Hepatocyte (in vitro differentiated cells): ENCODE measurements around the gene RASGRP2. TPM values are rescaled to one million over a fixed set of nuclear protein-coding genes. Genes with fewer than 3 reads are reported as not detected.

Experiments used
- DNase-seq: peaks from one replicate; pipeline ENCODE4 v3.0.0-alpha.2; 2016; ENCODE audit warnings: low spot score
- H2AFZ ChIP-seq: fragments of 200-600 bp; sonication (generic); 2 replicates; pipeline ENCODE4 v1.6.0; 2016; ENCODE audit warnings: antibody characterized with exemption, mild to moderate bottlenecking
- H3K27ac ChIP-seq: fragments of 200-600 bp; sonication (generic); 2 replicates; pipeline ENCODE4 v1.5.1; 2016; ENCODE audit warnings: mild to moderate bottlenecking
- H3K27me3 ChIP-seq: fragments of 200-600 bp; sonication (generic); 2 replicates; pipeline ENCODE4 v1.6.1; 2016
- H3K36me3 ChIP-seq: fragments of 200-600 bp; sonication (generic); replicated peaks from 2 replicates; pipeline ENCODE4 v1.5.1; 2016; ENCODE audit warnings: low read depth; ENCODE audit not compliant: insufficient read depth
- H3K4me1 ChIP-seq: fragments of 200-600 bp; sonication (generic); 2 replicates; pipeline ENCODE4 v1.5.1; 2016; ENCODE audit warnings: mild to moderate bottlenecking, moderate library complexity; ENCODE audit not compliant: insufficient read depth
- H3K4me2 ChIP-seq: fragments of 200-600 bp; sonication (generic); 2 replicates; pipeline ENCODE4 v1.6.0; 2016
- H3K4me3 ChIP-seq: fragments of 200-600 bp; sonication (generic); 2 replicates; pipeline ENCODE4 v1.5.1; 2016; ENCODE audit warnings: mild to moderate bottlenecking
- H3K79me2 ChIP-seq: fragments of 200-600 bp; sonication (generic); 2 replicates; pipeline ENCODE4 v1.6.0; 2017; ENCODE audit warnings: mild to moderate bottlenecking
- H3K9me2 ChIP-seq: fragments of 200-600 bp; sonication (generic); replicated peaks from 2 replicates; pipeline ENCODE4 v1.6.0; 2017; ENCODE audit warnings: mild to moderate bottlenecking; ENCODE audit not compliant: insufficient read depth
- H3K9me3 ChIP-seq: fragments of 200-600 bp; sonication (generic); 2 replicates; pipeline ENCODE4 v1.5.1; 2016; ENCODE audit warnings: low read depth, mild to moderate bottlenecking
- H4K20me1 ChIP-seq: fragments of 200-600 bp; sonication (generic); 2 replicates; pipeline ENCODE4 v1.6.0; 2016; ENCODE audit warnings: mild to moderate bottlenecking; ENCODE audit not compliant: insufficient read depth, poor library complexity, severe bottlenecking
- CTCF ChIP-seq: fragments of 200-600 bp; sonication (generic); IDR thresholded peaks from 2 replicates; pipeline ENCODE4 v1.5.1; 2016; ENCODE audit warnings: antibody characterized with exemption, mild to moderate bottlenecking; ENCODE audit not compliant: poor library complexity
- EZH2 ChIP-seq: fragments of 200-600 bp; sonication (generic); IDR thresholded peaks from 2 replicates; pipeline ENCODE4 v1.6.1; 2016; ENCODE audit warnings: antibody characterized with exemption, mild to moderate bottlenecking, borderline replicate concordance
- EZH2phosphoT487 ChIP-seq: fragments of 200-600 bp; sonication (generic); IDR thresholded peaks from one replicate; pipeline ENCODE4 v1.6.1; 2018; ENCODE audit warnings: antibody characterized with exemption, mild to moderate bottlenecking, low read depth, moderate library complexity; ENCODE audit not compliant: unreplicated experiment, severe bottlenecking
- WGBS: methylation state at CpG from one replicate; pipeline ENCODE4 v1.1.6; 2016; ENCODE audit warnings: low lambda C conversion rate; ENCODE audit errors: missing lambda C conversion rate; 5-methylcytosine and 5-hydroxymethylcytosine counted together
- polyA plus RNA-seq: library from polyadenylated mRNA; unstranded; fragments of >200 nt; fragmentation: Nextera tagmentation; extraction: Ambion mirVana; gene quantifications from 2 replicates; pipeline ENCODE4 v1.2.1, GENCODE V29; 2016
- total RNA-seq: library from RNA; depleted of rRNA; stranded (reverse); fragments of >200 nt; gene quantifications from 2 replicates; pipeline ENCODE4 v1.2.3, GENCODE V29; 2014

RASGRP2 gene
- total and polyA plus RNA-seq, 2 experiments from 2014 or later: 0.10 to 3.2 TPM

DNA sequence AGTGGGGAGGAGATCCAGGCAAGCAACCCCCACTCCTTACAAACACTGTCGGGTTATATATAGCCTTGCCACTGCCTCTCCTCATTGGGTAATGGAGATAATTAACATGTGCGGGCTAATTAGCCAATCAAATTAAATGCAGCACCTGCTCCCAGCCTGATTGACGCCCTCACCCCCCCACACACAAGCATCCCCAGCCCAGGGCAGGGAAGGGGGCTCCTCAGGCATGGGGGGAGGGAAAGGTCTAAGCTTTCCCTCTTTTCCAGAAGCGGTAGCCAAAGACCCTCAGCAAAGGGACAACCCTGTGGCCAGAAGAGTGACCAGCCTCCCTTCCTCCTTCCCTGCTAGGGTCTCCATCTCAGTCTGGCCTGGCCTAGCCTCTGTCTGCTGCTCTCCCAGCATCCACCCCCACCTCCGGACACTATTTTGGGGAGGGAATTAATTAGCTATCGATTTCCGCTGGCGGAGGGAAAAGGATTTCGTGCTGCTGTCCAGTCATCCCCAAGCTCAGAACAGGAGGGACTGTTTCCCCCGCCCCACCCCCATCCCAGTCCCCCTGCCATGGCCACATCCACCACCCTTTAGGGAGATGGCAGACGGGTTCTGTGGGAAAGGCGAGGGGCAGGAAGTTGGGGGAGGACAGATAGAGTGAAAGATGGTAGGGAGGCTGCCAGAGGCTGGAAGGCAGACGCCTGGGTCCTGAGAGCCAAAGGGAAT, 28.0 kb downstream of the RASGRP2 start:
- Histone ChIP-seq H3K9me3 (no peaks in the 10 kb centered on the region), H2AFZ (no peak overlapping the region), H3K9me2 (no peaks in the 10 kb centered on the region), H3K79me2 (no peaks in the 10 kb centered on the region), H3K36me3 (no peaks in the 10 kb centered on the region), H3K27ac (no peak overlapping the region), H3K27me3 (peaks cover 90% of the 10 kb centered on the region), H4K20me1 (no peaks in the 10 kb centered on the region), H3K4me2 (no peak overlapping the region), H3K4me1 (no peaks in the 10 kb centered on the region), H3K4me3 (no peak overlapping the region)
- no peak for TF ChIP-seq EZH2
- TF ChIP-seq CTCF: no peak
- TF ChIP-seq EZH2phosphoT487: no peak
- DNase-seq: no peak
- WGBS: 61% methylated on average over 9 of the region's 13 CpGs

DNA sequence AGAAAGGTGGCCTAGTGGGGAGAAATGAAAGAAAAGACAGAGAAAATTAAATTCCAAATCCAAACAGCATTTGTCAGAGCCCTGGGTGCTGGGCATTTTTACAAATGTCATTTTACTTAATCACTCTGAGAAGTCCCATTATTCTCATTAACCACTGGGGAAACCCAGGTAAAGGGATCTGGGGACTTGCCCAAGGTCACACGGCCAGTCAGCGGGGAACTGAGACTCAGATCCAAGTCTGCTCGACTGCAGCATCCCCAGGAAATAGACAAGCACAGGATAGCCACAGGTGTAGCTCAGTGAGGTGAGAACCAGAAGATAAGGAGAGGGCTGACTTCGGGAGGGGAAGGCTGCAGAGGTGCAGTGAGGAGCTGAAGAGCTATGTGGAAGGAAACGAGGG, 28.8 kb downstream of the RASGRP2 start:
- Histone ChIP-seq H3K36me3 (no peaks in the 10 kb centered on the region), H3K4me3 (no peak overlapping the region), H3K4me1 (no peaks in the 10 kb centered on the region), H3K27ac (no peak overlapping the region), H3K4me2 (no peak overlapping the region), H3K9me2 (no peaks in the 10 kb centered on the region), H4K20me1 (no peaks in the 10 kb centered on the region), H3K27me3 (peaks cover 92% of the 10 kb centered on the region), H3K79me2 (no peaks in the 10 kb centered on the region), H3K9me3 (no peaks in the 10 kb centered on the region), H2AFZ (no peak overlapping the region)
- TF ChIP-seq EZH2: no peak
- TF ChIP-seq CTCF: no peak
- no peak for TF ChIP-seq EZH2phosphoT487
- WGBS: 60% methylated on average over 5 of the region's 5 CpGs
- no peak for DNase-seq

DNA sequence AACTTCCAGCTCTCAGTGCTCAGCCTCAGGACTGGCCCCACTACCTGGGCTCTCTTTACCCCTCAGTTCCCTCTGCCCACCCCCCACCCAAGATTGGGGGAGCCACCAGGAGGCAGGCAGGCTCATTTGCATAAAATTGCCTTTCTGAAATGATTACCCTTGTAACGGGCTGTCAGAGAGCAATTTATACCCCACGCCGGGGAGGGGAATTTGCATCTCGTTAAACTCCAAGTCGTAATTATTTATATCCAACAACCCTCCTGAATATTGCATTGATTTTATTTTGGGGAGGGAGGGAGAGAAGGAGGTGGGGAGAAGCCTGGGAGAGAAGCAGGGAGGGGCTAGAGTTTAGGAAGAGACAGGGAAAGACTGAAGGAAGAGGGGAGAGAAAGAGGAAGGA, 29.3 kb downstream of the RASGRP2 start:
- Histone ChIP-seq H4K20me1 (no peaks in the 10 kb centered on the region), H3K9me3 (no peaks in the 10 kb centered on the region), H3K27ac (no peak overlapping the region), H3K27me3 (peaks cover 90% of the 10 kb centered on the region), H3K9me2 (no peaks in the 10 kb centered on the region), H3K36me3 (no peaks in the 10 kb centered on the region), H3K4me1 (no peaks in the 10 kb centered on the region), H3K79me2 (no peaks in the 10 kb centered on the region), H3K4me2 (no peak overlapping the region), H2AFZ (no peak overlapping the region), H3K4me3 (no peak overlapping the region)
- TF ChIP-seq CTCF (no peak), EZH2phosphoT487 (no peak), EZH2 (no peak)
- 69% methylated on average over 5 of the region's 5 CpGs for WGBS
- DNase-seq: no peak
